B cell (primary cell): Measurements from ENCODE around the gene DAZAP1. TPM values are rescaled to one million over a fixed set of nuclear protein-coding genes. Genes with fewer than 3 reads are reported as not detected.
A peak's percentile ranks its signal among the peaks of the same experiment; 100 is the strongest.

Experiments
- ATAC-seq: fragments of 200-7000 bp; cut with Tn5 transposase; one replicate; pipeline ENCODE4 v1.10.0; 2021; ENCODE audit warnings: low read depth, mild to moderate bottlenecking, moderate number of reproducible peaks, moderate library complexity
- CTCF ChIA-PET: fragments of 350-600 bp; sonication (Branson Sonifier 250); formaldehyde crosslinking; loops from one replicate; lab custom pipeline; 2021; ENCODE audit warnings: antibody characterized with exemption, inconsistent platforms; lab: Charles Lee
- POLR2A ChIA-PET: fragments of 350-600 bp; sonication (Branson Sonifier 250); formaldehyde crosslinking; loops from one replicate; lab custom pipeline; 2021; ENCODE audit warnings: antibody characterized with exemption; lab: Charles Lee
- DNase-seq: peaks from one replicate; pipeline ENCODE4 v3.0.0; 2013
- H2AFZ ChIP-seq: 2 replicates; pipeline ENCODE4 v1.6.1; 2012; ENCODE audit warnings: mild to moderate bottlenecking, low read depth, low read length; ENCODE audit not compliant: insufficient read depth, poor library complexity, severe bottlenecking
- H3K27ac ChIP-seq, 2 donors: 1 replicate in 1 of 2; 2 replicates in 1 of 2; pipeline ENCODE4 v1.5.1; 2012 to 2013; ENCODE audit warnings: low read length in 2 of 2, mild to moderate bottlenecking in 2 of 2, moderate library complexity in 1 of 2
- H3K27me3 ChIP-seq, 4 experiments: fragments of 200-600 bp in 1 of 4; sonication (generic) in 1 of 4; replicated peaks in 1 of 4; 1 replicate in 2 of 4; 2 replicates in 2 of 4; pipeline versions ENCODE4 v1.6.1 to v1.7.0; 2013 to 2016; ENCODE audit warnings: low read length in 3 of 4, mild to moderate bottlenecking in 2 of 4, mixed read lengths in 1 of 4, moderate library complexity in 1 of 4; ENCODE audit not compliant: insufficient read depth in 4 of 4, control insufficient read depth in 3 of 4; ENCODE audit errors: control extremely low read depth in 1 of 4
- H3K36me3 ChIP-seq, 2 experiments: replicated peaks in 1 of 2; 1 replicate in 1 of 2; 2 replicates in 1 of 2; pipeline versions ENCODE4 v1.6.1 to v1.7.1; 2013; ENCODE audit warnings: low read length in 1 of 2; ENCODE audit not compliant: insufficient read depth in 2 of 2, control insufficient read depth in 1 of 2; ENCODE audit errors: control extremely low read depth in 1 of 2, extremely low read depth in 1 of 2
- H3K4me1 ChIP-seq, 2 donors: fragments of 200-600 bp in 1 of 2; sonication (generic) in 1 of 2; 1 replicate in 1 of 2; 2 replicates in 1 of 2; pipeline versions ENCODE4 v1.5.1 to v1.6.1; 2013 to 2017; ENCODE audit warnings: low read length in 2 of 2; ENCODE audit not compliant: control insufficient read depth in 2 of 2, insufficient read depth in 2 of 2
- H3K4me2 ChIP-seq: replicated peaks from 2 replicates; pipeline ENCODE3; 2012; ENCODE audit warnings: mild to moderate bottlenecking, low read depth, low read length; ENCODE audit not compliant: poor library complexity, severe bottlenecking
- H3K4me3 ChIP-seq, 5 experiments: fragments of 200-600 bp in 1 of 5; sonication (generic) in 1 of 5; 1 replicate in 3 of 5; 2 replicates in 2 of 5; pipeline versions ENCODE4 v1.5.1 to v1.7.0; 2011 to 2016; ENCODE audit warnings: low read length in 4 of 5, mild to moderate bottlenecking in 4 of 5, low read depth in 2 of 5, control low read depth in 1 of 5, moderate library complexity in 1 of 5; ENCODE audit not compliant: insufficient read depth in 1 of 5; ENCODE audit errors: control extremely low read depth in 1 of 5, extremely low read depth in 1 of 5
- H3K79me2 ChIP-seq: fragments of 200-600 bp; sonication (generic); one replicate; pipeline ENCODE4 v1.6.0; 2016; ENCODE audit warnings: low read length; ENCODE audit not compliant: control insufficient read depth, insufficient read depth
- H3K9ac ChIP-seq: fragments of 200-600 bp; sonication (generic); 2 replicates; pipeline ENCODE4 v1.6.1; 2017; ENCODE audit warnings: mild to moderate bottlenecking, low read length, moderate library complexity
- H3K9me3 ChIP-seq, 3 donors: one replicate each; pipeline versions ENCODE4 v1.6.1 to v1.7.1; 2013; ENCODE audit warnings: low read length in 2 of 3; ENCODE audit not compliant: control insufficient read depth in 2 of 3, insufficient read depth in 1 of 3; ENCODE audit errors: control extremely low read depth in 1 of 3
- H4K20me1 ChIP-seq: 2 replicates; pipeline ENCODE4 v1.6.0; 2012; ENCODE audit warnings: mild to moderate bottlenecking, low read length; ENCODE audit not compliant: insufficient read depth, control insufficient read depth, poor library complexity, severe bottlenecking
- H3K27ac Mint-ChIP-seq: one replicate; pipeline ENCODE4 v1.8.0; 2021; ENCODE audit warnings: mixed read lengths
- H3K27me3 Mint-ChIP-seq: one replicate; pipeline ENCODE4 v1.8.0; 2021; ENCODE audit warnings: mixed read lengths
- H3K4me1 Mint-ChIP-seq: one replicate; pipeline ENCODE4 v1.8.0; 2021; ENCODE audit warnings: mixed read lengths
- H3K4me3 Mint-ChIP-seq: one replicate; pipeline ENCODE4 v1.8.0; 2021; ENCODE audit warnings: mixed read lengths
- H3K9me3 Mint-ChIP-seq: one replicate; pipeline ENCODE4 v1.8.0; 2022; ENCODE audit warnings: mixed read lengths; ENCODE audit not compliant: insufficient read depth
- CTCF ChIP-seq: fragments of 200-600 bp; IDR thresholded peaks from one replicate; pipeline ENCODE4 v1.8.0; 2022; ENCODE audit warnings: antibody characterized with exemption, mild to moderate bottlenecking
- EZH2 ChIP-seq: IDR thresholded peaks from 2 replicates; pipeline ENCODE4 v1.6.1; 2012; ENCODE audit warnings: borderline replicate concordance, low read depth, mild to moderate bottlenecking, moderate library complexity, low read length; ENCODE audit not compliant: insufficient read depth, poor library complexity, severe bottlenecking
- WGBS: methylation state at CpG from one replicate; pipeline ENCODE4 v1.1.5; 2013; ENCODE audit warnings: missing lambda C conversion rate; ENCODE audit not compliant: insufficient coverage; 5-methylcytosine and 5-hydroxymethylcytosine counted together
- intact Hi-C: fragments of 100-400 bp; cut with micrococcal nuclease; formaldehyde crosslinking; loops from one replicate; pipeline ENCODE4 v1.10.0; 2022
- polyA plus RNA-seq: library from polyadenylated mRNA; depleted of rRNA; stranded (reverse); fragments of >200 nt; gene quantifications from 2 replicates; pipeline ENCODE4 v1.2.3, GENCODE V29; 2012
- total RNA-seq, 2 donors: library from RNA; stranded (reverse); fragments of 120-200 nt in 1 of 2; gene quantifications; 1 replicate in 1 of 2; 2 replicates in 1 of 2; pipeline versions ENCODE4 v1.2.3 to v1.2.4, GENCODE V29; 2013 to 2022

The DAZAP1 gene
- total and polyA plus RNA-seq, 2 donors (not counting 1 experiment from before 2014, with no cell fraction given): 54.8 to 125 TPM

- intact Hi-C loops: loop anchor here (2.0 kb wide), 1 partner anchor 35 kb away; the partner anchor contains the start of genes PCSK4 and REEP6
Observed at GRCh38 chr19:1455336-1456120, 48.1 kb downstream of the DAZAP1 start.

GRCh38 chr19:1456121-1456900 lies 48.9 kb downstream of the DAZAP1 start:
- no peak overlapping the region for H3K9ac ChIP-seq
- CTCF ChIA-PET: interaction anchor here (0.6 to 2.8 kb wide), 2 partner anchors 12 to 262 kb away, joined by 3 to 11 read pairs; no protein-coding TSS in a partner anchor
- ATAC-seq: no peak
- peaks cover 31 to 35% of the 10 kb centered on the region in 2 donors for H3K4me1 ChIP-seq
- no peak overlapping the region for H3K4me3 ChIP-seq
- H2AFZ ChIP-seq: no peak overlapping the region
- POLR2A ChIA-PET: interaction anchor here (0.6 kb wide), 1 partner anchor 874 kb away, joined by 3 read pairs; no protein-coding TSS in a partner anchor
- no peaks in the 10 kb centered on the region for H3K79me2 ChIP-seq
- peaks cover 0 to 62% (median 33%) of the 10 kb centered on the region in 4 experiments for H3K27me3 ChIP-seq
- 33% methylated on average over 40 of the region's 43 CpGs for WGBS
- no peaks in the 10 kb centered on the region for H3K36me3 ChIP-seq
- DNase-seq: no peak
- TF ChIP-seq CTCF (no peak), EZH2 (no peak)
- intact Hi-C loops: no loop called here
- no peaks in the 10 kb centered on the region for H3K9me3 Mint-ChIP-seq
- peaks cover 0 to 33% (median 0%) of the 10 kb centered on the region in 3 donors for H3K9me3 ChIP-seq
- H3K4me3 Mint-ChIP-seq: no peak overlapping the region
- H3K4me2 ChIP-seq: peak overlapping the region; percentile 80
- no peak overlapping the region for H3K27ac ChIP-seq
- peaks cover 12% of the 10 kb centered on the region for H4K20me1 ChIP-seq
- no peak overlapping the region for H3K27ac Mint-ChIP-seq
- H3K27me3 Mint-ChIP-seq: peaks cover 27% of the 10 kb centered on the region
- H3K4me1 Mint-ChIP-seq: peaks cover 16% of the 10 kb centered on the region

More at GRCh38 chr19:1455336-1456120, 48.1 kb downstream of the DAZAP1 start:
- DNase-seq: peak; percentile 68
- peaks cover 0 to 69% (median 41%) of the 10 kb centered on the region in 4 experiments for H3K27me3 ChIP-seq
- Mint-ChIP-seq H3K27ac (no peak overlapping the region), H3K9me3 (no peaks in the 10 kb centered on the region), H3K4me1 (peaks cover 21% of the 10 kb centered on the region), H3K27me3 (peaks cover 34% of the 10 kb centered on the region), H3K4me3 (peak overlapping the region; percentile 66)
- POLR2A ChIA-PET: interaction anchor here (0.6 kb wide), 2 partner anchors 35 to 398 kb away, joined by 5 to 7 read pairs; partner anchors contain the start of gene REEP6
- H2AFZ ChIP-seq: no peak overlapping the region
- WGBS: 5% methylated on average over 41 of the region's 42 CpGs
- H3K36me3 ChIP-seq: no peaks in the 10 kb centered on the region
- no peaks in the 10 kb centered on the region for H3K79me2 ChIP-seq
- peak overlapping the region in 3 of 5 experiments; percentile 12 to 29 (median 15) for H3K4me3 ChIP-seq
- peaks cover 8% of the 10 kb centered on the region for H4K20me1 ChIP-seq
- H3K27ac ChIP-seq: no peak overlapping the region
- peak; percentile 67 for ATAC-seq
- H3K4me1 ChIP-seq: peaks cover 33 to 35% of the 10 kb centered on the region in 2 donors
- CTCF ChIA-PET: interaction anchor here (1.2 to 2.8 kb wide), 2 partner anchors 11 to 13 kb away, joined by 3 to 11 read pairs; no protein-coding TSS in a partner anchor
- peak overlapping the region; percentile 54 for H3K9ac ChIP-seq
- TF ChIP-seq EZH2: no peak
- H3K9me3 ChIP-seq: peaks cover 0 to 36% (median 0%) of the 10 kb centered on the region in 3 donors
- peak overlapping the region; percentile 80 for H3K4me2 ChIP-seq
